Measurements from ENCODE around the gene IBA57. TPM values are rescaled to one million over a fixed set of nuclear protein-coding genes. Genes with fewer than 3 reads are reported as not detected.
A peak's percentile ranks its signal among the peaks of the same experiment; 100 is the strongest.

The IBA57 gene
- total and polyA plus RNA-seq, 2 of the 8 experiments (the other 6 are each of a cell fraction or from before 2014, with no cell fraction given) = 2.6 to 5.9 TPM

GRCh38 chr1:228148196-228148861 lies 17.3 kb upstream of the IBA57 start:
- ChIA-PET CTCF (ENCODE audit: partially characterized antibody) (interaction anchor here (1.1 to 2.0 kb wide), 4 partner anchors 14 to 144 kb away, joined by 3 to 7 read pairs (median 4); no protein-coding TSS in a partner anchor), POLR2A (ENCODE audit: partially characterized antibody) (interaction anchor here (0.8 to 3.1 kb wide), 7 partner anchors 8 to 65 kb away, joined by 3 to 18 read pairs (median 3); partner anchors contain the start of genes C1orf35 and GUK1)
- Histone ChIP-seq H2BK20ac (ENCODE audit: low read length) (no peak overlapping the region), H3K9me3 (ENCODE audit: insufficient read depth in 2 of 2, low read depth in 1 of 2, low read length in 1 of 2) (no peaks in the 10 kb centered on the region), H3K36me3 (ENCODE audit: control insufficient read depth in 2 of 4, insufficient read depth in 4 of 4, low read length in 3 of 4) (no peaks in the 10 kb centered on the region), H3K4ac (replicated peaks; ENCODE audit: insufficient read length, low read depth, low read length) (no peak overlapping the region), H2BK15ac (ENCODE audit: low read length) (no peak overlapping the region), H3K79me1 (ENCODE audit: low read depth, low read length) (peaks cover 4% of the 10 kb centered on the region), H3K79me2 (ENCODE audit: control insufficient read depth in 1 of 2, insufficient read depth in 2 of 2, low read length in 2 of 2) (peaks cover 0 to 16% of the 10 kb centered on the region in 2 experiments; a peak in 2 of 4 replicates), H4K91ac (replicated peaks; ENCODE audit: insufficient read length, low read length) (no peak overlapping the region), H2BK120ac (replicated peaks; ENCODE audit: low read depth, low read length) (no peak overlapping the region), H4K20me1 (replicated peaks in 1 of 2; ENCODE audit: control insufficient read depth in 1 of 2, insufficient read depth in 2 of 2, low read length in 2 of 2) (peaks cover 2 to 15% of the 10 kb centered on the region in 2 experiments), H2BK5ac (ENCODE audit: low read depth, low read length) (no peak overlapping the region), H3K56ac (replicated peaks; ENCODE audit: insufficient read length, low read depth, low read length) (no peak overlapping the region), H3K23ac (ENCODE audit: insufficient read length) (no peak overlapping the region), H3K27ac (ENCODE audit: low read depth, low read length) (no peak overlapping the region), H2AK5ac (ENCODE audit: low read depth, low read length) (no peak overlapping the region), H3K14ac (ENCODE audit: insufficient read length) (no peak overlapping the region), H3K27me3 (replicated peaks in 1 of 4; ENCODE audit: control insufficient read depth in 3 of 4, extremely low read depth in 1 of 4, insufficient read depth in 3 of 4, low read length in 3 of 4) (no peaks in the 10 kb centered on the region), H3K4me3 (ENCODE audit: extremely low read depth in 1 of 4, insufficient read depth in 2 of 4, low read depth in 3 of 4, low read length in 4 of 4) (no peak overlapping the region), H3K23me2 (ENCODE audit: low read depth, low read length) (no peaks in the 10 kb centered on the region; the same call in 1 of the 2 replicates), H3K18ac (ENCODE audit: extremely low read depth, low read length) (no peak overlapping the region), H3K4me1 (replicated peaks in 1 of 4; ENCODE audit: control insufficient read depth in 3 of 4, insufficient read depth in 4 of 4, low read length in 3 of 4) (peaks cover 0 to 10% (median 4%) of the 10 kb centered on the region in 4 experiments; a peak in 1 of 7 replicates), H2BK12ac (ENCODE audit: low read depth, low read length) (no peak overlapping the region), H2AFZ (ENCODE audit: low read length) (no peak overlapping the region), H3K4me2 (ENCODE audit: insufficient read depth in 1 of 2, low read depth in 2 of 2, low read length in 2 of 2) (no peak overlapping the region), H4K5ac (ENCODE audit: insufficient read length, low read depth, low read length) (no peak overlapping the region), H4K8ac (ENCODE audit: extremely low read depth, insufficient read depth, low read length) (peak overlapping the region; percentile 18; the same call in 1 of the 2 replicates), H3K9ac (replicated peaks in 1 of 4; ENCODE audit: extremely low read depth in 1 of 4, low read depth in 3 of 4, low read length in 3 of 4) (no peak overlapping the region; a peak in 1 of 7 replicates)
- FAIRE-seq (no peak), DNase-seq (ENCODE audit: low read depth in 1 of 2, low spot score in 2 of 2) (peak in 1 of 2 experiments; percentile 38)
- 93% methylated on average over 15 of the region's 18 CpGs; no CpG with 5 or more reads in 1 of the 2 experiments for WGBS, 2 experiments (ENCODE audit: extremely low coverage in 1 of 2, insufficient coverage in 1 of 2, insufficient read length in 1 of 2, insufficient replicate concordance in 2 of 2, low coverage in 1 of 2, low lambda C conversion rate in 2 of 2, missing lambda C conversion rate in 1 of 2)
- TF ChIP-seq EP300 (IDR thresholded peaks at IDR 0.05; ENCODE audit: borderline replicate concordance in 1 of 2, low read depth in 2 of 2, low read length in 2 of 2) (no peak), JUN (IDR thresholded peaks at IDR 0.05; ENCODE audit: low read depth, low read length) (no peak)
